GM10266 (cell line): Measurements from ENCODE around the gene STPG3.

ENCODE experiments used
- DNase-seq: peaks from one replicate; pipeline ENCODE4 v3.0.0; 2012; ENCODE audit errors: extremely low spot score
- TF ChIP-seq, protein P1 (sequence below): IDR thresholded peaks from 2 replicates; pipeline ENCODE4 v1.5.1; 2012; ENCODE audit warnings: mild to moderate bottlenecking, low read depth; ENCODE audit not compliant: control insufficient read depth, insufficient read depth; ENCODE audit errors: missing control alignments

STPG3 gene

GRCh38 chr9:137278721-137279711 is 27.9 kb downstream of the STPG3 start:
- TF ChIP-seq, protein P1, sequence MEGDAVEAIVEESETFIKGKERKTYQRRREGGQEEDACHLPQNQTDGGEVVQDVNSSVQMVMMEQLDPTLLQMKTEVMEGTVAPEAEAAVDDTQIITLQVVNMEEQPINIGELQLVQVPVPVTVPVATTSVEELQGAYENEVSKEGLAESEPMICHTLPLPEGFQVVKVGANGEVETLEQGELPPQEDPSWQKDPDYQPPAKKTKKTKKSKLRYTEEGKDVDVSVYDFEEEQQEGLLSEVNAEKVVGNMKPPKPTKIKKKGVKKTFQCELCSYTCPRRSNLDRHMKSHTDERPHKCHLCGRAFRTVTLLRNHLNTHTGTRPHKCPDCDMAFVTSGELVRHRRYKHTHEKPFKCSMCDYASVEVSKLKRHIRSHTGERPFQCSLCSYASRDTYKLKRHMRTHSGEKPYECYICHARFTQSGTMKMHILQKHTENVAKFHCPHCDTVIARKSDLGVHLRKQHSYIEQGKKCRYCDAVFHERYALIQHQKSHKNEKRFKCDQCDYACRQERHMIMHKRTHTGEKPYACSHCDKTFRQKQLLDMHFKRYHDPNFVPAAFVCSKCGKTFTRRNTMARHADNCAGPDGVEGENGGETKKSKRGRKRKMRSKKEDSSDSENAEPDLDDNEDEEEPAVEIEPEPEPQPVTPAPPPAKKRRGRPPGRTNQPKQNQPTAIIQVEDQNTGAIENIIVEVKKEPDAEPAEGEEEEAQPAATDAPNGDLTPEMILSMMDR: no peak
- no peak for DNase-seq

DNA sequence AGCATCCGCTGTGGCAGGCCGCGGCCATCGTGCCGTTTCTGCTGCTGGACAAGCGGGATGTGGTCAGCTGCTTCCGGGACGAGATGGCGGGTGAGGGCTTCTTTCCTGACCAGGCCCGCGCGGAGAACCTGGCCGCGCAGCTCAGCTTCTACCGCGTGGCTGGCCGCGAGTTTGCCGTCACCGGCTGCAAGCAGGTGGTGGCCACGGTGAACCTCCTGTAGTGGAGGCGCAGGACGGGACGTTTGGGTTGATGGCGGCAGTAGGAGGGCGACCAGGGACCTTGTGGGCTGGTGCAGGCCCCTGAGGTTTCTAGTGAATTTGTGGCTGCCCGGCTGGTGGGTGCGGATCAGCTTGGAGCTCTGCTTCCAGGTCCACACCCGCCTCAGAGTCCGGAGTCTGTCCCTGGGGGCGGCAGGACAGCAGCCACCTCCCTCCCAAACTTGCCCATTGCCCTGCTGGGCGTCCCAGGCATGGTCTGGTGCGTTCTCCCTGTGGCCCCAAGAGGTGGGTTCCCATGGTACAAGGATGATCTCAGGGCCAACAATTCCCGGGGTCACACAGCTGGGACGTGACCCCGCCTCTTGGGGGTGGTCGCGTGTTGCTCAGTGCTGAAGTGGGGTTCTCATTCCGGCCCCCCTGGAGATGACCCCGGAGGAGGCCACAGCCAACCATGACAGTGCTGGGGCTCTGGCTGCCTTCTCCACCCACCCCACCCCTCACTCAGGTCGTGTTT is 28.8 kb downstream of the STPG3 start:
- TF ChIP-seq, protein P1: no peak
- no peak for DNase-seq

DNA sequence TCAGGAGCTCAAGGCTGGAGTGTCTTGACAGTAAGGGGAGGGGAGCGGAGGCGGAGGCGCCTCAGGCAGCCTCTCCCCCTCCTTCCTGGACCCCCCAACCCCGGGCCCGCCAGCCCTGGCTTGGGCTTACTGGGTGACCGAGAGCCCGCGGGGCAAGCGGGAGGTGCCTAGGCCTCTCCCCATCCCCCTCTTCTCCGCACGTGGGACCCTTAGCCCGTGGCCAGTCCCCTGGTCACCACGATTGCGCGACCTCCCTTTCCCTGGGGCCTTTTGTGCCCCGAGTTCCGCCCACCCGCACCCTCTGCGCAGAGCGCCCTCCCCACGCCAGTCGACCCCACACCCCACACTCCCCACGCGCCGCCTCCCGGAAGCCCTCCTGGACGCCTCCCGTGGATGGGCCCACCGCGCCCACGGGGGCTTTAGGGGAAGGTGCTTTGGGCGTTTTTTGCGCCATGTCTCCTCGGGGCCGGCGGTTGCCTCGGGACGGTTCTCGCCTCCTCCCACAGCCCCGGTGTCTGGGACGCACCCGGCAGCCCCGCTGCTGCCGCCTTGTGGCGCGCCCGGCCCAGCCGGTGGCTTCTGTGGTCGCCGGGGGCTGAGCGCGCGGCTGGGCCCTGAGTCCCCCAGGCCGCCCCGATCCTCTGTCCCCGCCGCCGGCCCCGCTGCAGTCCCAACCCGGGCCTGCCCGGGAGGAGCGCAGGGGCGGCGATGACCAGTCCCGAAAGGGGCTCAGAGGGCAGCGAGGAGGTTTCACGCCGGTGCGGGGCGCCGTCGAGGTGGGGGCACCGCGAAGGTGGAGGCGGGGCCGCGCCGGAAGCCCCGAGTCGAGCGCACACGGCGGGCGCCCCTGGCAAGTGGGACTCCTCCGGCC is 29.6 kb downstream of the STPG3 start:
- DNase-seq: no peak
- TF ChIP-seq, protein P1: no peak

DNA sequence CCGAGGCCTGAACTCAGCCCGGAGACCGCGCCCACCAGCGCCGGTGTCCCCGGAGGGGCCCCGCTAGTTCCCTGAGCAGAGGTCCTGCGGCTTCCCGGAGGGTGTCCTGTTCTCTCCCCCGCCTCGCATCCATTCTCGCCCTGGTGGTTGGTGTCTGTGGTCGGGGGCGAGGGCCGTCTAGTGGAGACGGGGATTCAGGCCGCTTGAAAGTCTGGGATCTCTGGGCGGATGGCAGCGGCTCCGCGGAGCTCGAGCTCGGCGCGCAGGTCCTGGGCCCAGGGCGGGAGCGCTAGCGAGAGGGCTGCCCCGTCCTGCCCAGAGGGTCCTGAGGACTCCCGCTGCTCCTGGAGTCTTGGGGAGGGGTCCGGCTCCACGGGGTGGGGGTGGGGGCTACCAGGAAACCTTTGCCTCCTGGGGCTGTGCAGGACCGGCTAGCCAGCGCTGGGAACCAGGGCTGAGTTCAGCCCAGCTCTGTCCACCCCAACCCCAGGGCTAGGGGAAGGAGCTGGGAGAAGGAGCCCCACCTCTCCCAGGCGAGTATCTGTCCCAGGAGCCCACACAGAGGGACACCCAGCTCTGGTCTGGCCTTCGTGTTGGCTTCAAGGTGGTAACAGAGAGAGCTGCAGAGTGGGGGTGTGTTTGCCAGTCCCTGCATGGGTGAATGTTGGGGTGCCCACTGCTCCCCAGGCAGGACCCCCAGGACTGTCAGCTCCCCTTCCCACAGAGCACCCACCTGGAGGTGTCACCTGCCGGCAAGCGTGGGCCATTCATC is 30.4 kb downstream of the STPG3 start:
- DNase-seq: no peak
- TF ChIP-seq, protein P1: no peak

GRCh38 chr9:137286975-137287383 is 35.9 kb downstream of the STPG3 start:
- TF ChIP-seq, protein P1: peak; percentile 41

DNA sequence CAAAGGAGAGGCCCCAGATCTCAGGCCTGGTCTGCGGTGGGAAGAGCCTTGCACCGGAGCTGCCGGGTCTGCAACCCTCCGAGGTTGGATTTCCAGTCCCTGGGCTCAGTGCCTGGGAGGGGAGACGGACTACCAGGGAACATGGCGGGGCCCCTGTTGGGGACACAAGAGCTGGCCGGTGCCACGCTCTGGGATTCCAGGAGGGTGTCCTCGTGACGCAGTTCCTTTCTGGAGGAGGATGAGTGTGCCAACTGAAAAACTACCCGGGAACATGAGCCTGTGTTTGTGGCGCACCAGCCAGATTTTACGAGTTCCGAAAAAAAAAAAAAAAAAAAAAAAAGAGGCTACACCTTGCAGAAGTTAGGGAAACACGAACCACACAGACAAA is 42.0 kb downstream of the STPG3 start:
- TF ChIP-seq, protein P1: no peak
- DNase-seq: no peak

More at GRCh38 chr9:137286975-137287383, 35.9 kb downstream of the STPG3 start:
- DNase-seq: peak; percentile 61
